Measurements from ENCODE around the gene SHISA8. TPM values are rescaled to one million over a fixed set of nuclear protein-coding genes. Genes with fewer than 3 reads are reported as not detected.

SHISA8 gene
- total RNA-seq, 1 experiment from 2014 or later: 2.3 TPM

- no peaks in the 10 kb centered on the region for H3K27me3 ChIP-seq (ENCODE audit: insufficient read depth, low read depth)
- TF ChIP-seq EZH2 (IDR thresholded peaks at IDR 0.05; ENCODE audit: low read depth) (no peak), CTCF (conservative IDR thresholded peaks at IDR 0.05) (no peak)
- no peaks in the 10 kb centered on the region for H3K9me2 ChIP-seq (ENCODE audit: insufficient read depth)
- DNase-seq: no peak
- H3K36me3 ChIP-seq (ENCODE audit: low read depth): peaks cover 69% of the 10 kb centered on the region
- no peaks in the 10 kb centered on the region for H3K4me1 ChIP-seq (replicated peaks; ENCODE audit: insufficient read depth)
- CTCF ChIA-PET: no interaction called here
- intact Hi-C loops (cut with micrococcal nuclease; ENCODE audit: unreplicated experiment): no loop called here
- BruUV-seq (replicated peaks): no TSS peak
- no peaks in the 10 kb centered on the region for H3F3A ChIP-seq (ENCODE audit: insufficient read depth, low read depth)
- H2AFZ ChIP-seq: no peak overlapping the region
- H3K4me2 ChIP-seq: no peak overlapping the region
- no peak overlapping the region for H3K27ac ChIP-seq
- POLR2A ChIA-PET (ENCODE audit: unreplicated experiment): no interaction called here
- H3K9me3 ChIP-seq (ENCODE audit: insufficient read depth, low read depth): no peaks in the 10 kb centered on the region
- no peaks in the 10 kb centered on the region for H3K79me2 ChIP-seq (ENCODE audit: low read depth)
- H4K20me1 ChIP-seq (ENCODE audit: insufficient read depth): peaks cover 24% of the 10 kb centered on the region
- H3K4me3 ChIP-seq: no peak overlapping the region
These were observed 29.4 kb downstream of the SHISA8 start for GRCh38 chr22:41885516-41885915.

- Histone ChIP-seq H3K27ac (no peak overlapping the region), H3K9me3 (ENCODE audit: insufficient read depth, low read depth) (no peaks in the 10 kb centered on the region), H3K4me3 (no peak overlapping the region), H3K4me2 (no peak overlapping the region), H3K79me2 (ENCODE audit: low read depth) (no peaks in the 10 kb centered on the region), H3K4me1 (replicated peaks; ENCODE audit: insufficient read depth) (no peaks in the 10 kb centered on the region), H2AFZ (no peak overlapping the region), H4K20me1 (ENCODE audit: insufficient read depth) (peaks cover 22% of the 10 kb centered on the region), H3K36me3 (ENCODE audit: low read depth) (peaks cover 66% of the 10 kb centered on the region), H3F3A (ENCODE audit: insufficient read depth, low read depth) (no peaks in the 10 kb centered on the region), H3K27me3 (ENCODE audit: insufficient read depth, low read depth) (no peaks in the 10 kb centered on the region), H3K9me2 (ENCODE audit: insufficient read depth) (no peaks in the 10 kb centered on the region)
- intact Hi-C loops (cut with micrococcal nuclease; ENCODE audit: unreplicated experiment): no loop called here
- no TSS peak for BruUV-seq (replicated peaks)
- no peak for DNase-seq
- TF ChIP-seq CTCF (conservative IDR thresholded peaks at IDR 0.05) (no peak), EZH2 (IDR thresholded peaks at IDR 0.05; ENCODE audit: low read depth) (no peak)
- ChIA-PET CTCF (no interaction called here), POLR2A (ENCODE audit: unreplicated experiment) (no interaction called here)
These were observed 29.8 kb downstream of the SHISA8 start for GRCh38 chr22:41885116-41885515.

GRCh38 chr22:41883400-41883799 is 31.5 kb downstream of the SHISA8 start:
- H4K20me1 ChIP-seq (ENCODE audit: insufficient read depth): peaks cover 15% of the 10 kb centered on the region
- no peaks in the 10 kb centered on the region for H3K79me2 ChIP-seq (ENCODE audit: low read depth)
- POLR2A ChIA-PET (ENCODE audit: unreplicated experiment): interaction anchor here (1.1 kb wide), 1 partner anchor 57 kb away, joined by 4 read pairs; no protein-coding TSS in a partner anchor
- peaks cover 66% of the 10 kb centered on the region for H3K36me3 ChIP-seq (ENCODE audit: low read depth)
- no peak overlapping the region for H3K4me3 ChIP-seq
- H3K9me3 ChIP-seq (ENCODE audit: insufficient read depth, low read depth): no peaks in the 10 kb centered on the region
- no peak for DNase-seq
- no peaks in the 10 kb centered on the region for H3F3A ChIP-seq (ENCODE audit: insufficient read depth, low read depth)
- no peak overlapping the region for H2AFZ ChIP-seq
- H3K27ac ChIP-seq: no peak overlapping the region
- H3K27me3 ChIP-seq (ENCODE audit: insufficient read depth, low read depth): no peaks in the 10 kb centered on the region
- TF ChIP-seq CTCF (conservative IDR thresholded peaks at IDR 0.05): no peak
- TF ChIP-seq EZH2 (IDR thresholded peaks at IDR 0.05; ENCODE audit: low read depth): no peak
- no peaks in the 10 kb centered on the region for H3K9me2 ChIP-seq (ENCODE audit: insufficient read depth)
- no peaks in the 10 kb centered on the region for H3K4me1 ChIP-seq (replicated peaks; ENCODE audit: insufficient read depth)
- H3K4me2 ChIP-seq: no peak overlapping the region
- intact Hi-C loops (cut with micrococcal nuclease; ENCODE audit: unreplicated experiment): no loop called here
- CTCF ChIA-PET: no interaction called here
- no TSS peak for BruUV-seq (replicated peaks)

All from PC-9 (cell line).